B cell (primary cell): ENCODE results near the gene CTDSP2. TPM values are rescaled to one million over a fixed set of nuclear protein-coding genes. Genes with fewer than 3 reads are reported as not detected.

ENCODE experiments used
- ATAC-seq: fragments of 200-7000 bp; cut with Tn5 transposase; one replicate; pipeline ENCODE4 v1.10.0; 2021; ENCODE audit warnings: low read depth, mild to moderate bottlenecking, moderate number of reproducible peaks, moderate library complexity
- CTCF ChIA-PET: fragments of 350-600 bp; sonication (Branson Sonifier 250); formaldehyde crosslinking; loops from one replicate; lab custom pipeline; 2021; ENCODE audit warnings: antibody characterized with exemption, inconsistent platforms; lab: Charles Lee
- POLR2A ChIA-PET: fragments of 350-600 bp; sonication (Branson Sonifier 250); formaldehyde crosslinking; loops from one replicate; lab custom pipeline; 2021; ENCODE audit warnings: antibody characterized with exemption; lab: Charles Lee
- DNase-seq: peaks from one replicate; pipeline ENCODE4 v3.0.0; 2013
- H2AFZ ChIP-seq: 2 replicates; pipeline ENCODE4 v1.6.1; 2012; ENCODE audit warnings: mild to moderate bottlenecking, low read depth, low read length; ENCODE audit not compliant: insufficient read depth, poor library complexity, severe bottlenecking
- H3K27ac ChIP-seq, 2 donors: 1 replicate in 1 of 2; 2 replicates in 1 of 2; pipeline ENCODE4 v1.5.1; 2012 to 2013; ENCODE audit warnings: low read length in 2 of 2, mild to moderate bottlenecking in 2 of 2, moderate library complexity in 1 of 2
- H3K27me3 ChIP-seq, 4 experiments: fragments of 200-600 bp in 1 of 4; sonication (generic) in 1 of 4; replicated peaks in 1 of 4; 1 replicate in 2 of 4; 2 replicates in 2 of 4; pipeline versions ENCODE4 v1.6.1 to v1.7.0; 2013 to 2016; ENCODE audit warnings: low read length in 3 of 4, mild to moderate bottlenecking in 2 of 4, mixed read lengths in 1 of 4, moderate library complexity in 1 of 4; ENCODE audit not compliant: insufficient read depth in 4 of 4, control insufficient read depth in 3 of 4; ENCODE audit errors: control extremely low read depth in 1 of 4
- H3K36me3 ChIP-seq, 2 experiments: replicated peaks in 1 of 2; 1 replicate in 1 of 2; 2 replicates in 1 of 2; pipeline versions ENCODE4 v1.6.1 to v1.7.1; 2013; ENCODE audit warnings: low read length in 1 of 2; ENCODE audit not compliant: insufficient read depth in 2 of 2, control insufficient read depth in 1 of 2; ENCODE audit errors: control extremely low read depth in 1 of 2, extremely low read depth in 1 of 2
- H3K4me1 ChIP-seq, 2 donors: fragments of 200-600 bp in 1 of 2; sonication (generic) in 1 of 2; 1 replicate in 1 of 2; 2 replicates in 1 of 2; pipeline versions ENCODE4 v1.5.1 to v1.6.1; 2013 to 2017; ENCODE audit warnings: low read length in 2 of 2; ENCODE audit not compliant: control insufficient read depth in 2 of 2, insufficient read depth in 2 of 2
- H3K4me2 ChIP-seq: replicated peaks from 2 replicates; pipeline ENCODE3; 2012; ENCODE audit warnings: mild to moderate bottlenecking, low read depth, low read length; ENCODE audit not compliant: poor library complexity, severe bottlenecking
- H3K4me3 ChIP-seq, 5 experiments: fragments of 200-600 bp in 1 of 5; sonication (generic) in 1 of 5; 1 replicate in 3 of 5; 2 replicates in 2 of 5; pipeline versions ENCODE4 v1.5.1 to v1.7.0; 2011 to 2016; ENCODE audit warnings: low read length in 4 of 5, mild to moderate bottlenecking in 4 of 5, low read depth in 2 of 5, control low read depth in 1 of 5, moderate library complexity in 1 of 5; ENCODE audit not compliant: insufficient read depth in 1 of 5; ENCODE audit errors: control extremely low read depth in 1 of 5, extremely low read depth in 1 of 5
- H3K79me2 ChIP-seq: fragments of 200-600 bp; sonication (generic); one replicate; pipeline ENCODE4 v1.6.0; 2016; ENCODE audit warnings: low read length; ENCODE audit not compliant: control insufficient read depth, insufficient read depth
- H3K9ac ChIP-seq: fragments of 200-600 bp; sonication (generic); 2 replicates; pipeline ENCODE4 v1.6.1; 2017; ENCODE audit warnings: mild to moderate bottlenecking, low read length, moderate library complexity
- H3K9me3 ChIP-seq, 3 donors: one replicate each; pipeline versions ENCODE4 v1.6.1 to v1.7.1; 2013; ENCODE audit warnings: low read length in 2 of 3; ENCODE audit not compliant: control insufficient read depth in 2 of 3, insufficient read depth in 1 of 3; ENCODE audit errors: control extremely low read depth in 1 of 3
- H4K20me1 ChIP-seq: 2 replicates; pipeline ENCODE4 v1.6.0; 2012; ENCODE audit warnings: mild to moderate bottlenecking, low read length; ENCODE audit not compliant: insufficient read depth, control insufficient read depth, poor library complexity, severe bottlenecking
- H3K27ac Mint-ChIP-seq: one replicate; pipeline ENCODE4 v1.8.0; 2021; ENCODE audit warnings: mixed read lengths
- H3K27me3 Mint-ChIP-seq: one replicate; pipeline ENCODE4 v1.8.0; 2021; ENCODE audit warnings: mixed read lengths
- H3K4me1 Mint-ChIP-seq: one replicate; pipeline ENCODE4 v1.8.0; 2021; ENCODE audit warnings: mixed read lengths
- H3K4me3 Mint-ChIP-seq: one replicate; pipeline ENCODE4 v1.8.0; 2021; ENCODE audit warnings: mixed read lengths
- H3K9me3 Mint-ChIP-seq: one replicate; pipeline ENCODE4 v1.8.0; 2022; ENCODE audit warnings: mixed read lengths; ENCODE audit not compliant: insufficient read depth
- CTCF ChIP-seq: fragments of 200-600 bp; IDR thresholded peaks from one replicate; pipeline ENCODE4 v1.8.0; 2022; ENCODE audit warnings: antibody characterized with exemption, mild to moderate bottlenecking
- EZH2 ChIP-seq: IDR thresholded peaks from 2 replicates; pipeline ENCODE4 v1.6.1; 2012; ENCODE audit warnings: borderline replicate concordance, low read depth, mild to moderate bottlenecking, moderate library complexity, low read length; ENCODE audit not compliant: insufficient read depth, poor library complexity, severe bottlenecking
- WGBS: methylation state at CpG from one replicate; pipeline ENCODE4 v1.1.5; 2013; ENCODE audit warnings: missing lambda C conversion rate; ENCODE audit not compliant: insufficient coverage; 5-methylcytosine and 5-hydroxymethylcytosine counted together
- intact Hi-C: fragments of 100-400 bp; cut with micrococcal nuclease; formaldehyde crosslinking; loops from one replicate; pipeline ENCODE4 v1.10.0; 2022
- polyA plus RNA-seq: library from polyadenylated mRNA; depleted of rRNA; stranded (reverse); fragments of >200 nt; gene quantifications from 2 replicates; pipeline ENCODE4 v1.2.3, GENCODE V29; 2012
- total RNA-seq, 2 donors: library from RNA; stranded (reverse); fragments of 120-200 nt in 1 of 2; gene quantifications; 1 replicate in 1 of 2; 2 replicates in 1 of 2; pipeline versions ENCODE4 v1.2.3 to v1.2.4, GENCODE V29; 2013 to 2022

The CTDSP2 gene
- total and polyA plus RNA-seq, 2 donors (not counting 1 experiment from before 2014, with no cell fraction given): 99.1 to 209 TPM

- ATAC-seq (no peak), DNase-seq (no peak)
- ChIA-PET POLR2A (no interaction called here), CTCF (no interaction called here)
- H3K9me3 Mint-ChIP-seq: no peaks in the 10 kb centered on the region
- 83% methylated on average over 2 of the region's 3 CpGs for WGBS
- H3K27me3 ChIP-seq: no peaks in the 10 kb centered on the region
- no peak overlapping the region for H3K27ac Mint-ChIP-seq
- no peaks in the 10 kb centered on the region for H3K36me3 ChIP-seq
- no peak overlapping the region for H3K27ac ChIP-seq
- H3K9me3 ChIP-seq: no peaks in the 10 kb centered on the region
- no peak for TF ChIP-seq CTCF
- no peak for TF ChIP-seq EZH2
- H3K4me3 Mint-ChIP-seq: no peak overlapping the region
- H3K9ac ChIP-seq: no peak overlapping the region
- H3K4me1 ChIP-seq: no peaks in the 10 kb centered on the region
- intact Hi-C loops: no loop called here
- no peaks in the 10 kb centered on the region for H3K79me2 ChIP-seq
- no peaks in the 10 kb centered on the region for H4K20me1 ChIP-seq
- H3K4me3 ChIP-seq: no peak overlapping the region
- H3K4me1 Mint-ChIP-seq: peaks cover 4% of the 10 kb centered on the region
- H3K4me2 ChIP-seq: no peak overlapping the region
- H2AFZ ChIP-seq: no peak overlapping the region
- H3K27me3 Mint-ChIP-seq: peaks cover 9% of the 10 kb centered on the region
These were observed 31.3 kb upstream of the CTDSP2 start for GRCh38 chr12:57877876-57878275.

GRCh38 chr12:57875753-57876547, 29.4 kb upstream of the CTDSP2 start:
- Histone ChIP-seq H3K4me3 (no peak overlapping the region), H3K4me1 (no peaks in the 10 kb centered on the region), H3K27me3 (no peaks in the 10 kb centered on the region), H3K4me2 (no peak overlapping the region), H2AFZ (no peak overlapping the region), H3K79me2 (no peaks in the 10 kb centered on the region), H3K36me3 (no peaks in the 10 kb centered on the region), H3K9me3 (no peaks in the 10 kb centered on the region), H4K20me1 (no peaks in the 10 kb centered on the region), H3K9ac (no peak overlapping the region), H3K27ac (no peak overlapping the region)
- intact Hi-C loops: no loop called here
- TF ChIP-seq EZH2 (no peak), CTCF (no peak)
- no peak for ATAC-seq
- no peak for DNase-seq
- ChIA-PET CTCF (interaction anchor here (0.7 kb wide), 1 partner anchor 29 kb away, joined by 3 read pairs; no protein-coding TSS in a partner anchor), POLR2A (no interaction called here)
- H3K4me3 Mint-ChIP-seq: no peak overlapping the region
- H3K27ac Mint-ChIP-seq: no peak overlapping the region
- no peaks in the 10 kb centered on the region for H3K9me3 Mint-ChIP-seq
- H3K4me1 Mint-ChIP-seq: peaks cover 4% of the 10 kb centered on the region
- 88% methylated on average over 3 of the region's 5 CpGs for WGBS
- peaks cover 14% of the 10 kb centered on the region for H3K27me3 Mint-ChIP-seq
